ENCODE results near the gene EMC10.

Gene EMC10

GRCh38 chr19:50512112-50512998, 36.0 kb downstream of the EMC10 start:
- no peak for DNase-seq (ENCODE audit: low read depth)
- TF ChIP-seq CTCF (IDR thresholded peaks at IDR 0.05; ENCODE audit: insufficient read depth, low read depth, low read length, missing control alignments), result no peak

GRCh38 chr19:50512999-50513745, 36.9 kb downstream of the EMC10 start:
- no peak for TF ChIP-seq CTCF (IDR thresholded peaks at IDR 0.05; ENCODE audit: insufficient read depth, low read depth, low read length, missing control alignments)
- DNase-seq (ENCODE audit: low read depth), result no peak

More at GRCh38 chr19:50512112-50512998, 36.0 kb downstream of the EMC10 start:
- peak overlapping the region; percentile 73 for H3K4me3 ChIP-seq (ENCODE audit: low read length)

GRCh38 chr19:50513746-50514345, 37.5 kb downstream of the EMC10 start, which contains the start of gene ASPDH:
TSS of gene ASPDH (minus strand) at chr19:50513913. CDS start at chr19:50513823, 90 bp downstream.
- no peak within 1 kb of the TSS for H3K4me3 ChIP-seq (ENCODE audit: low read length)
- TF ChIP-seq CTCF (IDR thresholded peaks at IDR 0.05; ENCODE audit: insufficient read depth, low read depth, low read length, missing control alignments), result no peak
- no peak for DNase-seq (ENCODE audit: low read depth)

More at GRCh38 chr19:50512999-50513745, 36.9 kb downstream of the EMC10 start:
- no peak overlapping the region for H3K4me3 ChIP-seq (ENCODE audit: low read length)

- H3K4me3 ChIP-seq (ENCODE audit: low read length), result no peak overlapping the region
- DNase-seq (ENCODE audit: low read depth), result no peak
- TF ChIP-seq CTCF (IDR thresholded peaks at IDR 0.05; ENCODE audit: insufficient read depth, low read depth, low read length, missing control alignments), result no peak
Observed at GRCh38 chr19:50514346-50515167, 38.2 kb downstream of the EMC10 start.

- TF ChIP-seq CTCF (IDR thresholded peaks at IDR 0.05; ENCODE audit: insufficient read depth, low read depth, low read length, missing control alignments), result no peak
- DNase-seq (ENCODE audit: low read depth), result no peak
- H3K4me3 ChIP-seq (ENCODE audit: low read length), result no peak overlapping the region
Observed at GRCh38 chr19:50515168-50515561, 38.9 kb downstream of the EMC10 start.

- no peak overlapping the region for H3K4me3 ChIP-seq (ENCODE audit: low read length)
- no peak for DNase-seq (ENCODE audit: low read depth)
- TF ChIP-seq CTCF (IDR thresholded peaks at IDR 0.05; ENCODE audit: insufficient read depth, low read depth, low read length, missing control alignments), result no peak
Observed at GRCh38 chr19:50516456-50516855, 40.1 kb downstream of the EMC10 start.

Data from epithelial cell of esophagus (primary cell).